ENCODE measurements around the gene ANKRD28.
"Not testable (repeated sequence)": the region's sequence is repeated elsewhere in the genome, so short reads cannot be mapped to it uniquely, and the experiment has no call there.

The ANKRD28 gene

DNA sequence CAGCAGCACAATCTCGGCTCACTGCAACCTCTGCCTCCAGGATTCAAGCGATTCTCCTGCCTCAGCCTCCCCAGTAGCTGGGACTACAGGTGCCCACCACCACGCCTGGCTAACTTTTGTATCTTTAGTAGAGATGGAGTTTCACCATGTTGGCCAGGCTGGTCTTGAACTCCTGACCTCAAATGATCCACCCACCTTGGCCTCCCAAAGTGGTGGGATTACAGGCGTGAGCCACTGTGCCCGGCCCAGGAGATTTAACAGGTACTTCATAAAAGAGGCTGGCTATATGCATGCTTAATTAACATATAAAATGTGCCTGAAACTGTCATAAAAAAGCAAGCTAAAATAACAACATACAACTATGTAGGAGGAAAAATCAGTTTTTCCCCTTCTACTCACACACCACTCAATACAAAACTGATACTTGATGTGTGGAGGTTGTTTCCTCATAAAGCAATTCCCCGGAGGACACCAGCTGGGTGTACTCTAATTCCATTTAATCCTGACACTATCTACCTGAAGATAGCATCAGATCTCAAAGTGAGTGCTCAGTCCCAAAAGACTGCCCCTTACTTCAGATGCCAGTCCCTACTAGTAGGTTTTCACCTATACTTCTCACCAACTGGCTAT lies 22.7 kb downstream of the ANKRD28 start:
- not testable (repeated sequence) for DNase-seq (ENCODE audit: low read depth in 2 of 3, low spot score in 1 of 3)

DNA sequence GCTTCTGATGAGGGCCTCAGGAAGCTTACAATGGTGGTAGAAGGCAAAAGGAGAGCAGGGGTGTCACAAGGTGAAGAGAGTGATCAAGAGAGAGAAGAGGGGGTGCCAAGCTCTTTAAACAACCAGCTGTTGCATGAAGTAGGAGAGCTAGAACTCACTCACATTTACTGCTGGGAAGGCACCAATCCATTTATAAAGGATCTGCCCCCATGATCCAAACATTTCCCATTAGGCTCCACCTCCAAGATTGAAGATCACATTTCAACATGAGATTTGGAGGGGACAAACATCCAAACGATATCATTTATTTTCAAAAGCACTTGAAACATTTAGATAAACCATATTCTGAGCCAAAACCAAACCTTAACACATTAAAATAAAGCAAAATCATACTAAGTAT lies 26.3 kb downstream of the ANKRD28 start:
- DNase-seq (ENCODE audit: low read depth in 2 of 3, low spot score in 1 of 3), result no peak

DNA sequence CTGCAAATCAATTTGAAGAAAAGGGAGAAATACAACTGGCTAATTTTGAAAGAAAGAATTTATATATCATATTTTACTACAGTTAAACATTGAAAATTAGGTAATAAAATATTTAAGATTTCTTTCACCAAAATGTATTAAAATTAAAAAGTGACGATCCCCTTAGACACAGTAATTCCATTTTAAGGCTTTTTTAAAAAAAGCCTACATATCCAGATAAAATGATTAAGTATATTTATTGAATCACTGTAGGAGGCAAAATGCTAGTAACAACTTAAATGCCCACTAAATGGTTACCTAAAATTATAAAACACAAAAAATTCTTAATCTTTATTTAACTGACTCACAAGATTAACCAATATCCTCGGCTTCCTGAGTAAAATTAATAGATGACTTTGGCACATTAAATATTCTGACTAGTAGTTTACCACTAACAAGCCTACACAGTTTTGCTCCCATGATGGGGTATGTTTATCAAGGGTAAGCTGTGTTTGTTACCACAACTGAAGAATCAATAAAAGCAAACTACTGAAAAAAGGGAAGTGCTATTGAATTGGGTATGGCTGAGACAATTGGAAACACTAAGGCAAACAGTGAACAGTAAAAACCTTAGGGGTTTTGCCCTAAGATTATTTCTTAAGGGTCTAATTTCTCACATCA lies 28.4 kb downstream of the ANKRD28 start:
- DNase-seq (ENCODE audit: low read depth in 2 of 3, low spot score in 1 of 3), result no peak

DNA sequence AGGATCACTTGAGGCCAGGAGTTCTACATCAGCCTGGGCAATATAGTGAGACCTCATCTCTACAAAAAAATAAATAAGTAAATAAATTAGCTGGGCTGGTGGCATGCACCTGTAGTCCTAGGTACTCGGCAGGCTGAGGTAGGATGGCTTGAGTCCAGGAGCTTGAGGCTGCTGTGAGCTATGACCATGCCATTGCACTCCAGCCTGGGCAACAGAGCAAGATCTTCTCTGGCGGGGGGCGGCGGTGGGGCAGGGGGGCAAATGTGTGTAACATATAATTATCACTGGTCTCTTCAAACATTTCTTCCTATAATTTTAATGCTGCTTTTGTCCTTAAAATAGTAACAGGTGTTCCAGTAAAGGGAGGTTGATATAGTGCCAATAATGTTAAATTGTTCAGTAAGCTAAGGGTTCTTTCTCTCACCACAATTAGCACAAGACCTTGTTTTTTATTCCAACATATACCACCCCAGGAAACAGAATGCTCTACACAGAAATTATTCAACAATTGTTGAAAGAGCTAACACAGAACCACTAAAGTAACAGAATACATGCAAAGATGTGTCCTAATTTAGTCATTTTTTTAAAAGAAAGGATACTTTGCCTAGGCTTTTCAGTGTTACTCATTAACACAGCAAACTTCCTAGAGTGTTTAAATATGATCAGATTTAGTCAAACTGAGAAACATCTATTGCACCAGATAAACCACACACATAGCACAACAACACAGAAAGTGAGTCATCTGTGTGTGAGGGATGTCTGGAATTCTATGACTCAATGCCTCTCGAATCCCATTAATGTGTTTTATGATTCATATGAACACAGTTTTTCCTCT lies 29.1 kb downstream of the ANKRD28 start:
- DNase-seq (ENCODE audit: low read depth in 2 of 3, low spot score in 1 of 3), result no peak

DNA sequence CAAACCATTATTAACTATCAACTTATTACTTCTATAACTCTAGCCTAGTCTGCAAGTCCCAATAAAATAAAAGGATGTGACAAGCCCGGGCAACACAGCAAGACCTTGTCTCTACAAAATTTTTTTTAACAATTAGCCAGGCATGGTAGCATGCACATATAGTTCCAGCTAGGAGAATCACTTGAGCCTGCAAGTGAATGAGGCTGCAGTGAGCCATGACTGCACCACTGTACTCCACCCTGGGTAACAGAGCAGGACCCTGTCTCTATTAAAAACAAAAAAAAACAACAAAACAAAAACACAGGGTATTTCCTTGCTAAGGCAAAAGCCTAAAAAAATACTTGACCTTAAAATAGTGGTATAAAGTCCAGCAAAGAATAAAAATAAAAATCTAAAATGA lies 31.4 kb downstream of the ANKRD28 start:
- DNase-seq (ENCODE audit: low read depth in 2 of 3, low spot score in 1 of 3), result no peak

DNA sequence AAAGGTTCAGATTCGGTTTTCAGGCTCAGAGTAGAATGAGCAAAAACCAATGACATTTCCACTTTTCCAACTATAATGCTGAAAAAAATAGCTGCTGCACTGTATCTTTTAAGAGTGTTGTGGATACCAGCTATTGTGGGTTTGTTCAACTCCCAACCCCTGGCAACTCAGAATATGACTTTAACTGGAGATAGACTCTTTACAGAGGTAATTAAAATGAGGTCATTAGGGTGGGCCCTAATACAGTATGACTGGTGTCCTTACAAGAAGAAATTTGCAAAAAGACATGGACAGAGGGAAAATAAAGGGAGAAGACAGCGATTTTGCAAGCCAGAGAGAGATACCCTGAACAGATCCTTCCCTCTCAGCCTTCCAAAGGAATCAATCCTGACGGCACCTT lies 39.5 kb downstream of the ANKRD28 start:
- no peak for DNase-seq (ENCODE audit: low read depth in 2 of 3, low spot score in 1 of 3)

DNA sequence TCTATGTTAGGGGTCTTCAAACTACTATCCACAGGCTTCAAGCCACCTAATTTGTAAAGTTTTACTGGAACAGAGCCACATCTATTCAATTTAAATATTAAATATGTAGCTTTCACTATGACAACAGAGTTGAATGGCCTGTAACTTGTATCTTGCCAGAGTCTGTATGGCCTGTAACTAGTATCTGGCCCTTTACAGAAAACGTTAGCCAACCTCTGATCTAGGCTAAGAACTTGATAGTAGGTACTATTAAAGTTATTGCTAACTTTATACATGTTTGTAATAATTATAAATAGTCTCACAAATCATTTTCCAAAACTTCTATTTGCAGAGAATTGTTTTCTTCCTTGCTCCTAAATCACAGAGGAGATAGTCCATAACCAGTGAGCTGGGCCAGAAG lies 40.0 kb downstream of the ANKRD28 start:
- no peak for DNase-seq (ENCODE audit: low read depth in 2 of 3, low spot score in 1 of 3)

DNA sequence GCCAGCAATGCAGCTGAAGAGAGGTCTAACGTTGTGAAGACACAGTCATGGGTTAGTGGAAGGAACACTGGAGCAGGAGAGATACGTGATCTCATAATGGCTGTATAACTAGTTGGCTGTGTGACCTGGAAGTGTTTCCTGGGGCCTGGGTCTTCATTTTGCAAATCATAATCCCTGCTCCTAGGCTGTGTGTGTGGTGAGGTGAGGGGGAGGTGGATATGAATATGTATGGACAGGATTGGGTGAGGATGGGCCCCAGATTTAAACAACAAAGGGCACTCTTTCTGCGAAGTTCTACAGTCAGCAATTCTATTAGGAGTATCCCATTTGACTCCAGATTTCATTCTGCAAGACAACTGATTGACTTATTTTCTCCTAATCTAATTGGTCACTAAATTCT lies 41.3 kb downstream of the ANKRD28 start:
- DNase-seq (ENCODE audit: low read depth in 2 of 3, low spot score in 1 of 3), result no peak

DNA sequence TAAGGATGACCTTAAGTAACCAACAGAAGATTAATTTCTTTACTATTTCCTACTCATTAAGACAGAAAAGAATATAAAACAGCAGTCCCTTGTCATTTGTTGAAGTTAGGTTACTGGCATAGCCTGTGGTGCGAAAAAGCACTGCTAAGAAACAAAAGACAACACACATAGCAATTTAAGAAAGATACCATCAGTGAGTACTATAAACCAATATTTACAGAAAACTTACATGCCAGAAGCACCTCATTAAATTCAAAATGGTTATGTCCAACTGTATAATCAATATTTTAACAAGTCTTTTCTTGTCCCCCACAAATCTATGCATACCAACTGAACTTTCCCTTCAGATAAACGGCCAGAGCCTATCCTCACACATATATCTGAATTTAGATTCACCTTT lies 42.0 kb downstream of the ANKRD28 start:
- DNase-seq (ENCODE audit: low read depth in 2 of 3, low spot score in 1 of 3), result no peak

DNA sequence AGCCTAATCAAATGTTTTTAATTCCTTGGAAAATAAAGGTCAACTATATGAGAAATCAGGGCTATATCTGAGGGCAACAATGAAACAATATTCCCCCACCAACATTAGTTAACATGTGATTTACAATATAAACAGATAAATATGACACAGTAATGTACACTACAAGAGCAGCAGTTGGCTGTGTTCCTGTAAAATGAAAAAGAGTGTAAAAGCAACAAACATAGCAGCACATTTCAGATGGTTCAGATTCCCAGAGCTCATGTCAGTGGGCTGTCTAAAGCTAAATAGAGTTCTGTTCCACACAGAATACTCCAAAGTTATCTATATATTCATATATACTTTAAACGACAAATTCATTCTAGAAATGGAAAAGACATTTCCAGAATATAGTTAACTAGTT lies 42.6 kb downstream of the ANKRD28 start:
- DNase-seq (ENCODE audit: low read depth in 2 of 3, low spot score in 1 of 3), result no peak

DNA sequence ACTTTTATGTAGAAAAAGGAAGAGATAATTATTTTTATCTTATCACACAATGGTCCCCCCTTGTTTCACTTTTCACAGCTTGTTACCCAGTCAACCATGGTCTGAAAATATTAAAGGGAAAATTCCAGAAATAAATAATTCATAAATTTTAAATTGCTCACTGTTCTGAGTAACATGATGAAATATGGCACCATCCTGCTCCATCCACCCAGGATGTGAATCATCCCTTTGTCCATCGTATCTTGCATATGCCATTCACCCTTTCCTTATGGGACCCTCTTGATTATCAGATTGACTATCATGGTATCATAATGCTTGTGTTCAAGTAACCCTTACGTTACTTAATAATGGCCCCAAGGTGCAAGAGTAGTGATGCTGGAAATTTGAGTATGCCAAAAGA lies 43.7 kb downstream of the ANKRD28 start:
- DNase-seq (ENCODE audit: low read depth in 2 of 3, low spot score in 1 of 3), result no peak

DNA sequence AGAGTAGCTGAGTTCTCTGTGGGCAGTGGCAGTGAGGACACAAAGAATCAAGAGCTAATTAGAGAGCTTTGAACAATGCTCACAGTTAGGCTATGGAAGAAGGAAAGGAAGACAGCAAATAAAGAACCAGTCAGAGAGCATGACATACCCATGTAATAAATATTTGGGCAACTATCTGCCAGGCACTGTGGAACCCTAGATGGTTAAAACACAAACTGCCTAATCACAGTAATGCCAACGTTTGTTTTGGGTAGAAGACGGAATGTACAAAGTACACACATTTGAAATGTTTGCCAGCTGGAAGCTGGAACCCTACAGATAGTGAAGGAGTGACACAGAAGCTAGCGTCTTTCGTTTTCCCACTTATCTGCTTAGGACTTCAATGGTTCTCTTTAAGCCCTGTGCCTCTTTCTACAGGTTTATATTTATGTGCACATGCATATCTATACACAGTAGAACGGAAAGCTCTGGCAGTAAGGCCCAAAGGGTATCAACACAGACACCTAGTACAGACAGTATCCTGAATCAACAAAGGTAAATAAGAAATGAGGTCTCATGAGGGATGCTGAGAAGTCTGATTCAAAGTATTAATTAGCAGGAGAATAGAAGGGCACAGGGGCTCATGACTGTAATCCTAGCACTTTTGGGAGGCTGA lies 44.6 kb downstream of the ANKRD28 start:
- no peak for DNase-seq (ENCODE audit: low read depth in 2 of 3, low spot score in 1 of 3)

DNA sequence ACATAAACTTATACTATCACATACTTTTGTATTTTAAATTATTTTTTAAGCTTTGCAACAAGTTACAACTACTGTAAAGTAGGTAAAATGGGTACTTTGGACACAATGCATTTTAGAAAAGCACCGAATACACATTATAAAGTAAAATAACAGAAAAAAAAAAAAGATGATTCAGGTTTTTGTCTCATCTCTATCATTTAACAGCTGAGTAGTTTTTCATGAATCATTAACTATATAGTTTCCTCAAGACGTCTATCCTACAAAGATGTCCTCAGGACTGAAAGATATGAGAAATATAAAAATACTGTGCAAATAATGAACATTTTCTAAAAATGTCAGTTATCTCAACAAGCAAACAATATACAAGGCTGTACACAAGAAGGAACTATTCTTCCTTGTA lies 46.9 kb downstream of the ANKRD28 start:
- DNase-seq (ENCODE audit: low read depth in 2 of 3, low spot score in 1 of 3), result no peak

DNA sequence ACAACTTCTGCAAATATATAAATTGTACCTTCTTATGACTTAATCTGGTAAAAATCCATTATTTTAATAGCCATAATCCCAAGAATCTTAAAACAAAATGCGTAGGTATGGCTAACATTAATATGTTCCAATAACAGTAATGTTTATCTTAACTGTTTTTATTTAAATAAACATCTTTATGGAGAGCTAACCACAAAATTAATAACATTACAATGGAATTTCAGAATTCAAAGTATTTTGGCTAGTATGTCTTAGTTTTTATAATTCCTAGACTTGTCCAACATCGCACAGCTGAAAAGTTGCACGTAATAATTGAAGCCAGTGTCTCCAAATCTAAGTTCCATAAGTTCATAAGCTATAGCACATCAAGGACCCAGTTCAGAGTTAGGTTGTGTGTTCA lies 47.6 kb downstream of the ANKRD28 start:
- DNase-seq (ENCODE audit: low read depth in 2 of 3, low spot score in 1 of 3), result no peak

DNA sequence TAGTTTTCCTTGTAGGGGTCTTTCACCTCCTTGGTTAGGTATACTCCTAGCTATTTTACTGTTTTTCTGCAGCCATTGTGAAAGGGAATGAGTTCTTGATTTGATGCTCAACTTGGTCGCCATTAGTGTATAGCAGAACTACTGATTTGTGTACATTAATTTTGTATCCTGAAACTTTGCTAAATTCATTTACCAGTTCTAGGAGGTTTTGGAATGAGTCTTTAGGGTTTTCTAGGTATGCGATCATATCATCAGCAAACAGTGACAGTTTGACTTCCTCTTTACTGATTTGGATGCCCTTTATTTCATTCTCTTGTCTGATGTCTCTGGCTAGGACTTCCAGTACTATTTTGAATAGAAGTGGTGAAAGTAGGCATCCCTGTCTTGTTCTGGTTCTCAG lies 51.9 kb downstream of the ANKRD28 start:
- not testable (repeated sequence) for DNase-seq (ENCODE audit: low read depth in 2 of 3, low spot score in 1 of 3)

DNA sequence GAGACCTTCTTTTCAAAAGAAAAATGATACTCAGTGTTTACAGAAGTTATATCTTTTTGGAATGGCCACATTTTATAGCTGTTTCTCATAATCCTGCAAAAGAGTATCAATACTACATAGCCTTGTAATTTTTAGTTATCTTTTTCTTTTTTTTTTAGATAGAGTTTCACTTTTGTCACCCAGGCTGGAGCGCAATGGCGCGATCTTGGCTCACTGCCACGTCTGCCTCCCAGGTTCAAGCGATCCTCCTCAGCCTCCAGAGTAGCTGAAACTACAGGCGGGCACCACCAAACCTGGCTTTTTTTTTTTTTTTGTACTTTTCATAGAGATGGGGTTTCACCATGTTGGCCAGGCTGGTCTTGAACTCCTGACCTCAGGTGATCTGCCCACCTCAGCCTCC lies 53.6 kb downstream of the ANKRD28 start:
- DNase-seq (ENCODE audit: low read depth in 2 of 3, low spot score in 1 of 3), result no peak

DNA sequence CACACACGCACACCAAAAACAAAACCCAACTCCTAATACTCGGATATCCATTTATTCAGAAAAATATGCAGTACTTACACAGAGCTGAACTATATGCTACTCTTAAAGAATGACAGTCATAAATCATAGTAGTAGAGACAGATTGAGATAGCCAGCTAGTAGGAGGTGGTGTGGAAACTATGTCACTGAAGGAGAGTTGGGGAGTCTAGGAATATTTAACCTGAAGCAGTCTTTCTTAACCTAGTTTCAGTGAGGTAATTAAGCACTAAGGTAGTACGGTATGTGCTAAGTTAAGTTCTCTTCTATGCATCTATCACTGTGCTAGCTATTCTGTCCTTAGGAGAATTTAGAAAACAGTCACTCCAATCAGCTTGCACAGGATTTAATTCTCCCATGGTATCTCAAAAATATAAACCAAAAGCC lies 54.2 kb downstream of the ANKRD28 start:
- no peak for DNase-seq (ENCODE audit: low read depth in 2 of 3, low spot score in 1 of 3)

DNA sequence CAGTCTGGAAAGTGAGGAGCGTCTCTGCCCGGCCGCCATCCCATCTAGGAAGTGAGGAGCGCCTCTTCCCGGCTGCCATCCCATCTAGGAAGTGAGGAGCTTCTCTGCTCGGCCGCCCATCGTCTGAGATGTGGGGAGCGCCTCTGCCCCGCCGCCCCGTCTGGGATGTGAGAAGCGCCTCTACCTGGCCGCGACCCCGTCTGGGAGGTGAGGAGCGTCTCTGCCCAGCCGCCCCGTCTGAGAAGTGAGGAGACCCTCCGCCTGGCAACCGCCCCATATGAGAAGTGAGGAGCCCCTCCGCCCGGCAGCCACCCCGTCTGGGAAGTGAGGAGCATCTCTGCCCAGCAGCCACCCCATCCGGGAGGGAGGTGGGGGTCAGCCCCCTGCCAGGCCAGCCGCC lies 55.5 kb downstream of the ANKRD28 start:
- not testable (repeated sequence) for DNase-seq (ENCODE audit: low read depth in 2 of 3, low spot score in 1 of 3)

DNA sequence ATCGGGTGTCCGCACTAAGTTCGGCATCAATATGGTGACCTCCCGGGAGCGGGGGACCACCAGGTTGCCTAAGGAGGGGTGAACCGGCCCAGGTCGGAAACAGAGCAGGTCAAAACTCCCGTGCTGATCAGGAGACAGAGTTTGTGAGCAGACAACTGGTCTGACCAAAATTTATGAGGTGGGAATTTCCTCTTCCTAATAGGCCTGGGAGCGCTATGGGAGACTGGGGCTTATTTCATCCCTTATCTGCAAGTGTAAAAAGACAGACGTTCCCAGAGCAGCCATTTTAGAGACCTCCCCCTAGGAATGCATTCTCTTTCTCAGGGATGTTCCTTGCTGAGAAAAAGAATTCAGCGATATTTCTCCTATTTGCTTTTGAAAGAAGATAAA lies 59.2 kb downstream of the ANKRD28 start:
- not testable (repeated sequence) for DNase-seq (ENCODE audit: low read depth in 2 of 3, low spot score in 1 of 3)

DNA sequence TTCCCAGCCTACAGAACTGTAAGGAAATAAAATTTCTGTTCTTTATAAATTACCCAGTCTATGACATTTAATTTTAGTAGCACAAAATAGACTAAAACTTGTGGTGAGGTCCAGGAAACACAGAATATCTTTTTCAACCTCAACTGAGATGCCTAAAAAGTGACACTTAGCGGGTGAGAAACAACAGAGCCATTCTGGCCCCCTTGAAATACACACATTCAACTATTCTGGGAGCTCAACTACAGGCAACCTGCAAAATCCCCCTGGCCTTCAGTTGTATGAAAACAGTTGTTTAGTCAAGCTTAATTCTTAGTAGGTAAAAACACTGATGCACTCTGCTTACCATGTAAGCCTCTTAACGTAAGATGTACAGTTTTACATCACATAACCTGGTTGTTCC lies 66.8 kb downstream of the ANKRD28 start:
- no peak for DNase-seq (ENCODE audit: low read depth in 2 of 3, low spot score in 1 of 3)

DNA sequence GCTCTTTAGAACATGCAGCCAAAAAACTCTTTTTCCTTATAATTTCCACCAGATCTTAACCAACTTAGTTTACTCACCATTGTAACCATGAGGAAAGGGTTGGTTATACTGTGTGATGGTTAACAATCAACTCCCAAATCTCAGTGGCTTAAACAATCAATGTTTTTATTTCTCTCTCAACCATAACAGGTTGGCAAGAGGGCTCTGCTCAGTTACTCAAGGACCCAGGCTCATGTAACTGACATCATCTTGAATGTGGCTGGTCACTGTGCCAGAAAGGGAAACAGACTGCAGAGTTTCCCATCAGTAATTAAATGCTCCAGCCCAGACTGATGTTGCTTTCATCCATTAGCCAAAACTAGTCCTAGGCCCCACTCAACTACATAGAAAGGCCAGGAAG lies 69.0 kb downstream of the ANKRD28 start:
- no peak for DNase-seq (ENCODE audit: low read depth in 2 of 3, low spot score in 1 of 3)

DNA sequence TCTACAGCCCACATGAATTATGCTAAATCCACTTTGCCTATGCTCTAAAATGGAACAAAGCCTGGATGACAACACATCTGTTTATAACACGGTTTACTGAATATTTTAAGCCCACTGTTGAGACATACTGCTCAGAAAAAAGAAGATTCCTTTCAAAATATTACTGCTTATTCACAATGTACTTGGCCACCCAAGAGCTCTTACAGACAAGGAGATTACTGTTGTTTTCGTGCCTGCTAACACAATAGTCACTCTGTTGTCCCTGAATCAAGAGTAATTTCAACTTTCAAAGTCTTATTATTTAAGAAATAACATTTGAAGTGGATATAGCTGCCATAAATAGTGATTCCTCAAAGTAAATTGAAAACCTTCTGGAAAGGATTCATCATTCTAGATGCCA lies 70.9 kb downstream of the ANKRD28 start:
- DNase-seq (ENCODE audit: low read depth in 2 of 3, low spot score in 1 of 3), result no peak

Data from stimulated activated CD4-positive, alpha-beta T cell treated with anti-CD3 and anti-CD28 coated beads, Interleukin-12 subunit alpha, Interleukin-12 subunit beta, amount 100 ng/mL, for 48 hours (primary cell).